DOHH2 (cell line): ENCODE results near the gene RIPOR3.

Experiments used
- H3F3A ChIP-seq: fragments of 200-600 bp; sonication (generic), shearing (Covaris generic); 2 replicates; pipeline ENCODE4 v1.6.0; 2016; ENCODE audit warnings: antibody characterized with exemption, mild to moderate bottlenecking; ENCODE audit not compliant: control insufficient read depth, insufficient read depth
- H3K27ac ChIP-seq: fragments of 200-600 bp; sonication (generic); 2 replicates; pipeline ENCODE4 v1.5.1; 2014; ENCODE audit warnings: low read depth, mild to moderate bottlenecking, low read length, moderate library complexity
- H3K27me3 ChIP-seq: fragments of 200-600 bp; sonication (generic); 2 replicates; pipeline ENCODE4 v1.6.1; 2014; ENCODE audit warnings: mild to moderate bottlenecking, low read length, mixed read lengths; ENCODE audit not compliant: control insufficient read depth
- H3K36me3 ChIP-seq: fragments of 200-600 bp; sonication (generic); 2 replicates; pipeline ENCODE4 v1.6.1; 2014; ENCODE audit warnings: mild to moderate bottlenecking, low read length, moderate library complexity, mixed read lengths; ENCODE audit not compliant: control insufficient read depth
- H3K4me1 ChIP-seq: fragments of 200-600 bp; sonication (generic); 2 replicates; pipeline ENCODE4 v1.6.1; 2014; ENCODE audit warnings: mild to moderate bottlenecking, low read length, mixed read lengths; ENCODE audit not compliant: control insufficient read depth
- H3K4me2 ChIP-seq: fragments of 200-600 bp; sonication (generic); 2 replicates; pipeline ENCODE4 v1.6.0; 2014; ENCODE audit warnings: mild to moderate bottlenecking, low read length, moderate library complexity
- H3K4me3 ChIP-seq: fragments of 200-600 bp; sonication (generic); 2 replicates; pipeline ENCODE4 v1.5.1; 2014; ENCODE audit warnings: mild to moderate bottlenecking, low read length, mixed read lengths
- H3K79me2 ChIP-seq: fragments of 200-600 bp; sonication (generic); 2 replicates; pipeline ENCODE4 v1.6.1; 2014; ENCODE audit warnings: mild to moderate bottlenecking, low read length, mixed read lengths; ENCODE audit not compliant: control insufficient read depth
- H3K9me2 ChIP-seq: fragments of 200-600 bp; sonication (generic); replicated peaks from 2 replicates; pipeline ENCODE4 v1.6.1; 2014; ENCODE audit warnings: mild to moderate bottlenecking, low read length, mixed read lengths; ENCODE audit not compliant: control insufficient read depth
- H3K9me3 ChIP-seq: fragments of 200-600 bp; sonication (generic); 2 replicates; pipeline ENCODE4 v1.6.1; 2014; ENCODE audit warnings: antibody characterized with exemption, low read length, mixed read lengths; ENCODE audit not compliant: control insufficient read depth, insufficient read depth
- H4K20me1 ChIP-seq: fragments of 200-600 bp; sonication (generic); 2 replicates; pipeline ENCODE4 v1.6.0; 2014; ENCODE audit warnings: low read depth, mild to moderate bottlenecking, antibody characterized with exemption, low read length, moderate library complexity; ENCODE audit not compliant: control insufficient read depth, insufficient read depth
- CTCF ChIP-seq: fragments of 200-600 bp; sonication (generic); IDR thresholded peaks from one replicate; pipeline ENCODE4 v1.5.1; 2014; ENCODE audit warnings: antibody characterized with exemption, mild to moderate bottlenecking, low read depth, low read length; ENCODE audit not compliant: poor library complexity, severe bottlenecking
- EZH2phosphoT487 ChIP-seq: fragments of 200-600 bp; sonication (generic); IDR thresholded peaks from 2 replicates; pipeline ENCODE4 v1.6.1; 2017; ENCODE audit warnings: borderline replicate concordance, mild to moderate bottlenecking, antibody characterized with exemption, low read length, moderate library complexity, mixed read lengths

Gene RIPOR3

GRCh38 chr20:50582092-50582491 lies 109.2 kb downstream of the RIPOR3 start:
- Histone ChIP-seq H3K36me3 (peaks cover 61% of the 10 kb centered on the region), H3K4me1 (peaks cover 15% of the 10 kb centered on the region), H3K27ac (0 out of 2 replicates have a peak overlapping the region, but pooled peaks have one; percentile 19), H3K79me2 (no peaks in the 10 kb centered on the region), H3K27me3 (no peaks in the 10 kb centered on the region), H3K9me2 (no peaks in the 10 kb centered on the region), H4K20me1 (0 out of 2 replicates have a peak, but pooled peaks cover 3% of the 10 kb centered on the region), H3K4me3 (no peak overlapping the region), H3K9me3 (no peaks in the 10 kb centered on the region), H3K4me2 (peak overlapping the region; percentile 3), H3F3A (no peaks in the 10 kb centered on the region; the same call in 1 of the 2 replicates)
- TF ChIP-seq CTCF: no peak
- TF ChIP-seq EZH2phosphoT487: no peak

GRCh38 chr20:50580842-50581544 lies 110.3 kb downstream of the RIPOR3 start:
- Histone ChIP-seq H3K27me3 (no peaks in the 10 kb centered on the region), H3K4me3 (no peak overlapping the region), H3K36me3 (peaks cover 65% of the 10 kb centered on the region), H3K9me2 (no peaks in the 10 kb centered on the region), H3K4me1 (peaks cover 15% of the 10 kb centered on the region), H3K9me3 (no peaks in the 10 kb centered on the region), H4K20me1 (0 out of 2 replicates have a peak, but pooled peaks cover 3% of the 10 kb centered on the region), H3F3A (no peaks in the 10 kb centered on the region; the same call in 1 of the 2 replicates), H3K79me2 (no peaks in the 10 kb centered on the region), H3K27ac (no peak overlapping the region), H3K4me2 (no peak overlapping the region)
- TF ChIP-seq EZH2phosphoT487 (no peak), CTCF (no peak)

GRCh38 chr20:50580016-50580747 lies 111.2 kb downstream of the RIPOR3 start:
- H4K20me1 ChIP-seq: 0 out of 2 replicates have a peak, but pooled peaks cover 3% of the 10 kb centered on the region
- no peak overlapping the region for H3K4me3 ChIP-seq
- H3K79me2 ChIP-seq: no peaks in the 10 kb centered on the region
- no peak overlapping the region for H3K27ac ChIP-seq
- peaks cover 67% of the 10 kb centered on the region for H3K36me3 ChIP-seq
- H3K9me2 ChIP-seq: no peaks in the 10 kb centered on the region
- no peak overlapping the region for H3K4me2 ChIP-seq
- no peaks in the 10 kb centered on the region for H3K27me3 ChIP-seq
- no peaks in the 10 kb centered on the region for H3K9me3 ChIP-seq
- H3K4me1 ChIP-seq: peaks cover 15% of the 10 kb centered on the region
- TF ChIP-seq EZH2phosphoT487: no peak
- peak; percentile 96 for TF ChIP-seq CTCF
- no peaks in the 10 kb centered on the region; the same call in 1 of the 2 replicates for H3F3A ChIP-seq
